ENCODE results near the gene EMP2. TPM values are rescaled to one million over a fixed set of nuclear protein-coding genes. Genes with fewer than 3 reads are reported as not detected.

EMP2 gene, protein sequence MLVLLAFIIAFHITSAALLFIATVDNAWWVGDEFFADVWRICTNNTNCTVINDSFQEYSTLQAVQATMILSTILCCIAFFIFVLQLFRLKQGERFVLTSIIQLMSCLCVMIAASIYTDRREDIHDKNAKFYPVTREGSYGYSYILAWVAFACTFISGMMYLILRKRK
- 0.12 TPM for total RNA-seq (2013)
- polyA plus RNA-seq = not detected
- not detected in 2 replicates for polyA minus RNA-seq
- total RNA-seq = 0.27 to 4.1 (median 0.74) reads per million in 11 experiments

DNA sequence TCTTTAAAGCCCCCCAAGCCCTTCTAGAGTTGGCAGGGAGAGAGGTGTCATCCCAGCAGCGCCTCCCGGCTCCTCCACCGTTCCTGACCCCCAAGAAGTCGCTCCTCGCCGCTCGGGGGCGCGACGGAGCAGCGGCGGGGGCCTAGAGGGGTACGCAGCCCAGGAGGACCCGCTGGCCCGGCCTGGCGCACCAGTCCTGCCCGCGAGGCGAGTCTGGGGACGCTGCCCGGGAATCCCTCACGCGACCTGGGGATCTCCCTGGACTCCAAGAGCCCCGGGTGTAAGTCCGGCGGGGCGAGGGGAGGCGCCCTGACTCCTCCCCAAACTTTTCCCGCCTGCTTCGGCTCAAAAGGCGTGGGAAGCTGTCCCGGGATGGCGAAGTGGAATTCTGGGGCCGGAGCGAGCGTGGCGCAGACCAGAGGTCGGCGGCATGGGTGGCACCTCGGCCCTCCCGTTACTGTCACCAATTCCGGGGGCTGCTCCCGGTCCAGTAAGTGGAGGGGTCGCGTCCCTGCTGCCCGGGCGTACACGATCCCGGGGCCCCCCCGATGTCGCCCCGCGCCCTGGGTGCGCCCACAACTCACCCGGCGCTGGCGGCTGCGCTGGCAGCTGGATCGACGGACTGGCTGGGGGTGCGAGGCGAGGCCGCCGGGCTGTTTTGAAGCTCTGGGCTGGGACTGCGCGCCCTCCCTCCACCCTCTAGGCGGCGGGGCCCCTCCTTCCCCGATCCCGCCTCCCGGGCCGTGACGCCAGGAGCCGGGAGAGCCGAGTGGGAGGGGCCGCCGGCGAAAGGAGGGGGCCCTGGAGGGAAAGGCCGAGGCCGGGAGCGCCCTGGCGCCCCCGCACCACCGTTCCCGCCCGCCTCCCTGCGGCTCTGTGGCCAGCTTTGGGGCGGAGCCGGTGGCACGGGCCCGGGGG is at the start of gene EMP2:
EMP2 (minus strand) TSS at position 634 of the 918 bp plus-strand sequence. CDS start 32,981 bp downstream, outside the sequence.
- peaks cover 0 to 5% of the 10 kb centered on the region in 2 donors for H3K36me3 Mint-ChIP-seq
- DNase-seq = peak in 1 of 3 donors; percentile 12
- Histone ChIP-seq H3K36me3 (replicated peaks in 1 of 2; ENCODE audit: control insufficient read depth in 1 of 2, insufficient read depth in 2 of 2, low read length in 2 of 2) (no peaks in the 10 kb centered on the region), H3K79me2 (ENCODE audit: insufficient read depth, low read length) (no peaks in the 10 kb centered on the region), H2AFZ (ENCODE audit: insufficient read depth, low read depth, low read length, poor library complexity, severe bottlenecking) (peak within 1 kb of the TSS; percentile 50), H3K4me1 (ENCODE audit: control insufficient read depth in 1 of 2, insufficient read depth in 2 of 2, low read length in 2 of 2) (peaks cover 8 to 10% of the 10 kb centered on the region in 2 donors), H3K4me2 (replicated peaks; ENCODE audit: extremely low read depth, low read length, poor library complexity, severe bottlenecking) (peak within 1 kb of the TSS; percentile 63), H3K27ac (ENCODE audit: low read depth in 1 of 2, low read length in 2 of 2) (no peak within 1 kb of the TSS), H3K4me3 (replicated peaks in 1 of 3; ENCODE audit: low read depth in 2 of 3, low read length in 3 of 3) (peak within 1 kb of the TSS; percentile 1 to 58 (median 6)), H4K20me1 (ENCODE audit: insufficient read depth, low read length) (no peaks in the 10 kb centered on the region), H3K27me3 (ENCODE audit: control insufficient read depth in 2 of 2, insufficient read depth in 2 of 2, low read length in 2 of 2) (peaks cover 44 to 57% of the 10 kb centered on the region in 2 donors), H3K9ac (ENCODE audit: insufficient read depth, low read length, poor library complexity, severe bottlenecking) (peak within 1 kb of the TSS; percentile 40), H3K9me3 (replicated peaks in 1 of 2; ENCODE audit: control insufficient read depth in 1 of 2, insufficient read depth in 1 of 2, low read length in 2 of 2) (no peaks in the 10 kb centered on the region)
- H3K4me3 Mint-ChIP-seq = peak within 1 kb of the TSS in 1 of 2 donors; percentile 81
- TF ChIP-seq, protein P1, sequence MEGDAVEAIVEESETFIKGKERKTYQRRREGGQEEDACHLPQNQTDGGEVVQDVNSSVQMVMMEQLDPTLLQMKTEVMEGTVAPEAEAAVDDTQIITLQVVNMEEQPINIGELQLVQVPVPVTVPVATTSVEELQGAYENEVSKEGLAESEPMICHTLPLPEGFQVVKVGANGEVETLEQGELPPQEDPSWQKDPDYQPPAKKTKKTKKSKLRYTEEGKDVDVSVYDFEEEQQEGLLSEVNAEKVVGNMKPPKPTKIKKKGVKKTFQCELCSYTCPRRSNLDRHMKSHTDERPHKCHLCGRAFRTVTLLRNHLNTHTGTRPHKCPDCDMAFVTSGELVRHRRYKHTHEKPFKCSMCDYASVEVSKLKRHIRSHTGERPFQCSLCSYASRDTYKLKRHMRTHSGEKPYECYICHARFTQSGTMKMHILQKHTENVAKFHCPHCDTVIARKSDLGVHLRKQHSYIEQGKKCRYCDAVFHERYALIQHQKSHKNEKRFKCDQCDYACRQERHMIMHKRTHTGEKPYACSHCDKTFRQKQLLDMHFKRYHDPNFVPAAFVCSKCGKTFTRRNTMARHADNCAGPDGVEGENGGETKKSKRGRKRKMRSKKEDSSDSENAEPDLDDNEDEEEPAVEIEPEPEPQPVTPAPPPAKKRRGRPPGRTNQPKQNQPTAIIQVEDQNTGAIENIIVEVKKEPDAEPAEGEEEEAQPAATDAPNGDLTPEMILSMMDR (IDR thresholded peaks at IDR 0.05) = peak; percentile 1
- H3K27ac Mint-ChIP-seq = no peak within 1 kb of the TSS
- intact Hi-C loops (cut with micrococcal nuclease) = no loop called here
- peaks cover 8% of the 10 kb centered on the region for H3K4me1 Mint-ChIP-seq
- peaks cover 0 to 15% (median 4%) of the 10 kb centered on the region in 7 donors for H3K9me3 Mint-ChIP-seq
- peaks cover 56 to 76% (median 60%) of the 10 kb centered on the region in 3 donors for H3K27me3 Mint-ChIP-seq (ENCODE audit: low read depth in 3 of 3)
- under 1% methylated on average over 64 of the region's 91 CpGs for WGBS (ENCODE audit: insufficient coverage)

DNA sequence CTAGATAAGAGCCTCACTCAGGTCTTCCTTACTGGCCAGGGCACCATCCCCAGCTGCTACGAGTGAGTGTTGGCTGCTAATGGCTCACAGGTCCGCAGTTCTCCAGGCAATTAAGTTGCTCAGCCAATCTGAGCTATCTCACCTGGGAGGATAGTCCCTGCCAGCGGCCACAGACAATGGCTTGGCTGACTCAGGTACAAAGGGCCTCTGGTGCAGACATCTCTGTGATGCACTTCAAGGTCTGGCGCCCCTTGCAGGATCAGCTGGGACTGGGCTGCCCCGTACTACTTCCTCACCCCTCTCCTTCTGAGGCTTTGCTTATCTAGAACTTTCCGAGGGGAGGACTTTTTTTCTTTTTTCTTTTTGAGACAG is 49.2 kb upstream of the EMP2 start:
- TF ChIP-seq, protein P1 (IDR thresholded peaks at IDR 0.05) = no peak
- H3K4me3 Mint-ChIP-seq = no peak overlapping the region
- intact Hi-C loops (cut with micrococcal nuclease) = loop anchor here in 1 of 2 donors (10.0 kb wide), 1 partner anchor 235 kb away; no protein-coding TSS in a partner anchor

More for the DNA sequence above, 49.2 kb upstream of the EMP2 start:
- Histone ChIP-seq H3K36me3 (replicated peaks in 1 of 2; ENCODE audit: control insufficient read depth in 1 of 2, insufficient read depth in 2 of 2, low read length in 2 of 2) (no peaks in the 10 kb centered on the region), H3K4me3 (replicated peaks in 1 of 3; ENCODE audit: low read depth in 2 of 3, low read length in 3 of 3) (no peak overlapping the region), H3K27ac (ENCODE audit: low read depth in 1 of 2, low read length in 2 of 2) (peak overlapping the region; percentile 86 to 89), H3K27me3 (ENCODE audit: control insufficient read depth in 2 of 2, insufficient read depth in 2 of 2, low read length in 2 of 2) (no peaks in the 10 kb centered on the region), H3K9ac (ENCODE audit: insufficient read depth, low read length, poor library complexity, severe bottlenecking) (no peak overlapping the region), H3K4me2 (replicated peaks; ENCODE audit: extremely low read depth, low read length, poor library complexity, severe bottlenecking) (no peak overlapping the region), H4K20me1 (ENCODE audit: insufficient read depth, low read length) (no peaks in the 10 kb centered on the region), H3K79me2 (ENCODE audit: insufficient read depth, low read length) (no peaks in the 10 kb centered on the region), H3K4me1 (ENCODE audit: control insufficient read depth in 1 of 2, insufficient read depth in 2 of 2, low read length in 2 of 2) (peaks cover 61 to 80% of the 10 kb centered on the region in 2 donors), H3K9me3 (replicated peaks in 1 of 2; ENCODE audit: control insufficient read depth in 1 of 2, insufficient read depth in 1 of 2, low read length in 2 of 2) (no peaks in the 10 kb centered on the region), H2AFZ (ENCODE audit: insufficient read depth, low read depth, low read length, poor library complexity, severe bottlenecking) (no peak overlapping the region)
- Mint-ChIP-seq H3K4me1 (peaks cover 72% of the 10 kb centered on the region), H3K9me3 (peaks cover 0 to 9% (median 1%) of the 10 kb centered on the region in 7 donors), H3K27me3 (ENCODE audit: low read depth in 3 of 3) (peaks cover under 1 to 2% (median 2%) of the 10 kb centered on the region in 3 donors), H3K36me3 (no peaks in the 10 kb centered on the region), H3K27ac (peak overlapping the region; percentile 81 to 95 (median 91))
- WGBS (ENCODE audit: insufficient coverage) = 81% methylated on average over 5 of the region's 6 CpGs
- DNase-seq = peak in 1 of 3 donors; percentile 32
